Natural killer cell (primary cell): Measurements from ENCODE around the gene ABCG4. TPM values are rescaled to one million over a fixed set of nuclear protein-coding genes. Genes with fewer than 3 reads are reported as not detected.
"Not testable (repeated sequence)": the region's sequence is repeated elsewhere in the genome, so short reads cannot be mapped to it uniquely, and the experiment has no call there.

ENCODE experiments used
- ATAC-seq, 3 donors: fragments of 150-1000 bp in 2 of 3; fragments of 200-7000 bp in 1 of 3; cut with Tn5 transposase; 1 replicate in 1 of 3; 2 replicates in 2 of 3; pipeline ENCODE4 v1.10.0; 2021; ENCODE audit warnings: mild to moderate bottlenecking in 2 of 3, moderate library complexity in 2 of 3
- DNase-seq, 2 donors: peaks; one replicate each; pipeline versions ENCODE4 v3.0.0 to v3.0.0-alpha.2; 2013 to 2021; ENCODE audit warnings: mixed read lengths in 1 of 2
- H3K27ac ChIP-seq: one replicate; pipeline ENCODE4 v1.5.1; 2013; ENCODE audit warnings: mild to moderate bottlenecking, low read length
- H3K27me3 ChIP-seq: one replicate; pipeline ENCODE4 v1.6.1; 2013; ENCODE audit warnings: low read length; ENCODE audit not compliant: control insufficient read depth, insufficient read depth
- H3K36me3 ChIP-seq: one replicate; pipeline ENCODE4 v1.6.1; 2013; ENCODE audit warnings: low read length; ENCODE audit not compliant: control insufficient read depth, insufficient read depth
- H3K4me1 ChIP-seq: one replicate; pipeline ENCODE4 v1.6.1; 2013; ENCODE audit warnings: low read length; ENCODE audit not compliant: control insufficient read depth, insufficient read depth
- H3K4me3 ChIP-seq: one replicate; pipeline ENCODE4 v1.5.1; 2013; ENCODE audit warnings: low read length
- H3K9me3 ChIP-seq: one replicate; pipeline ENCODE4 v1.6.1; 2013; ENCODE audit warnings: low read length; ENCODE audit not compliant: control insufficient read depth, insufficient read depth
- H3K27ac Mint-ChIP-seq, 2 donors: one replicate each; pipeline ENCODE4 v1.8.0; 2022; ENCODE audit warnings: mild to moderate bottlenecking in 2 of 2, mixed read lengths in 2 of 2, moderate library complexity in 1 of 2
- H3K27me3 Mint-ChIP-seq, 2 donors: one replicate each; pipeline ENCODE4 v1.8.0; 2022; ENCODE audit warnings: low read depth in 2 of 2, mixed read lengths in 2 of 2
- H3K36me3 Mint-ChIP-seq: one replicate; pipeline ENCODE4 v1.8.0; 2022; ENCODE audit warnings: mixed read lengths
- H3K4me1 Mint-ChIP-seq, 2 donors: one replicate each; pipeline ENCODE4 v1.8.0; 2022; ENCODE audit warnings: mixed read lengths in 2 of 2
- H3K4me3 Mint-ChIP-seq: one replicate; pipeline ENCODE4 v1.8.0; 2022; ENCODE audit warnings: mild to moderate bottlenecking, moderate library complexity, mixed read lengths
- H3K9me3 Mint-ChIP-seq, 2 donors: one replicate each; pipeline ENCODE4 v1.8.0; 2022; ENCODE audit warnings: mixed read lengths in 2 of 2
- CTCF ChIP-seq: fragments of 200-600 bp; IDR thresholded peaks from one replicate; pipeline ENCODE4 v1.8.0; 2022; ENCODE audit warnings: antibody characterized with exemption
- WGBS: methylation state at CpG from one replicate; pipeline ENCODE4 v1.1.7; 2013; ENCODE audit warnings: missing lambda C conversion rate; ENCODE audit not compliant: insufficient coverage; 5-methylcytosine and 5-hydroxymethylcytosine counted together
- intact Hi-C: fragments of 100-400 bp; cut with micrococcal nuclease; formaldehyde crosslinking; loops from one replicate; pipeline ENCODE4 v1.14.2; 2022
- total RNA-seq, 4 donors: library from RNA; stranded (reverse); fragments of 120-200 nt in 1 of 4; gene quantifications; one replicate each; pipeline versions ENCODE4 v1.2.3 to v1.2.4, GENCODE V29; 2013 to 2022

The ABCG4 gene
- total RNA-seq, 3 donors from 2014 or later (not counting 1 experiment from before 2014, with no cell fraction given), result 0.09 TPM; not detected in 2

- no peak overlapping the region for H3K4me3 ChIP-seq
- H3K36me3 ChIP-seq, result peaks cover 34% of the 10 kb centered on the region
- Mint-ChIP-seq H3K4me3 (no peak overlapping the region), H3K27ac (no peak overlapping the region), H3K36me3 (peaks cover 6% of the 10 kb centered on the region), H3K4me1 (peaks cover 16 to 22% of the 10 kb centered on the region in 2 donors), H3K27me3 (no peaks in the 10 kb centered on the region), H3K9me3 (no peaks in the 10 kb centered on the region)
- peaks cover 11% of the 10 kb centered on the region for H3K4me1 ChIP-seq
- DNase-seq (no peak), ATAC-seq (no peak)
- intact Hi-C loops, result no loop called here
- WGBS, result 85% methylated on average over 4 of the region's 5 CpGs
- no peaks in the 10 kb centered on the region for H3K9me3 ChIP-seq
- H3K27ac ChIP-seq, result no peak overlapping the region
- TF ChIP-seq CTCF, result no peak
- H3K27me3 ChIP-seq, result no peaks in the 10 kb centered on the region
Observed at GRCh38 chr11:119126675-119127268, 22.1 kb upstream of the ABCG4 start.

- WGBS, result 71% methylated on average over 3 of the region's 3 CpGs
- ATAC-seq, result no peak
- Mint-ChIP-seq H3K36me3 (peaks cover 15% of the 10 kb centered on the region), H3K27ac (no peak overlapping the region), H3K4me1 (peaks cover 6 to 12% of the 10 kb centered on the region in 2 donors), H3K9me3 (no peaks in the 10 kb centered on the region), H3K4me3 (no peak overlapping the region), H3K27me3 (no peaks in the 10 kb centered on the region)
- Histone ChIP-seq H3K9me3 (no peaks in the 10 kb centered on the region), H3K27me3 (no peaks in the 10 kb centered on the region), H3K4me3 (no peak overlapping the region), H3K36me3 (peaks cover 59% of the 10 kb centered on the region), H3K27ac (no peak overlapping the region), H3K4me1 (no peaks in the 10 kb centered on the region)
- intact Hi-C loops, result no loop called here
- TF ChIP-seq CTCF, result no peak
- no peak for DNase-seq
Observed at GRCh38 chr11:119130662-119131061, 18.2 kb upstream of the ABCG4 start.

- no peak overlapping the region for H3K4me3 ChIP-seq
- DNase-seq, result peak in 1 of 2 donors; percentile 34
- ATAC-seq, result peak in 2 of 3 donors; percentile 36 to 49
- H3K36me3 ChIP-seq, result peaks cover 47% of the 10 kb centered on the region
- Mint-ChIP-seq H3K4me1 (peaks cover 6% of the 10 kb centered on the region in 2 donors), H3K36me3 (peaks cover 15% of the 10 kb centered on the region), H3K9me3 (no peaks in the 10 kb centered on the region), H3K27ac (no peak overlapping the region), H3K4me3 (no peak overlapping the region), H3K27me3 (peaks cover 0 to 5% of the 10 kb centered on the region in 2 donors)
- TF ChIP-seq CTCF, result peak; percentile 31
- WGBS, result 89% methylated on average over 4 of the region's 4 CpGs
- no peak overlapping the region for H3K27ac ChIP-seq
- no peaks in the 10 kb centered on the region for H3K4me1 ChIP-seq
- no peaks in the 10 kb centered on the region for H3K9me3 ChIP-seq
- intact Hi-C loops, result no loop called here
- H3K27me3 ChIP-seq, result no peaks in the 10 kb centered on the region
Observed at GRCh38 chr11:119134389-119134978, 14.4 kb upstream of the ABCG4 start.

GRCh38 chr11:119139276-119139675, 9.6 kb upstream of the ABCG4 start:
- H3K9me3 ChIP-seq, H3K36me3 ChIP-seq, H3K4me1 Mint-ChIP-seq, DNase-seq, H3K4me3 ChIP-seq, H3K27ac ChIP-seq, H3K27me3 ChIP-seq, H3K4me1 ChIP-seq, H3K36me3 Mint-ChIP-seq, ATAC-seq, intact Hi-C loops, H3K9me3 Mint-ChIP-seq, H3K27ac Mint-ChIP-seq, H3K4me3 Mint-ChIP-seq: not testable (repeated sequence)
- WGBS, result 91% methylated on average over 9 of the region's 10 CpGs
- peaks cover 11 to 14% of the 10 kb centered on the region in 2 donors for H3K27me3 Mint-ChIP-seq
